ENCODE data around the gene SMIM17.

Gene SMIM17

DNA sequence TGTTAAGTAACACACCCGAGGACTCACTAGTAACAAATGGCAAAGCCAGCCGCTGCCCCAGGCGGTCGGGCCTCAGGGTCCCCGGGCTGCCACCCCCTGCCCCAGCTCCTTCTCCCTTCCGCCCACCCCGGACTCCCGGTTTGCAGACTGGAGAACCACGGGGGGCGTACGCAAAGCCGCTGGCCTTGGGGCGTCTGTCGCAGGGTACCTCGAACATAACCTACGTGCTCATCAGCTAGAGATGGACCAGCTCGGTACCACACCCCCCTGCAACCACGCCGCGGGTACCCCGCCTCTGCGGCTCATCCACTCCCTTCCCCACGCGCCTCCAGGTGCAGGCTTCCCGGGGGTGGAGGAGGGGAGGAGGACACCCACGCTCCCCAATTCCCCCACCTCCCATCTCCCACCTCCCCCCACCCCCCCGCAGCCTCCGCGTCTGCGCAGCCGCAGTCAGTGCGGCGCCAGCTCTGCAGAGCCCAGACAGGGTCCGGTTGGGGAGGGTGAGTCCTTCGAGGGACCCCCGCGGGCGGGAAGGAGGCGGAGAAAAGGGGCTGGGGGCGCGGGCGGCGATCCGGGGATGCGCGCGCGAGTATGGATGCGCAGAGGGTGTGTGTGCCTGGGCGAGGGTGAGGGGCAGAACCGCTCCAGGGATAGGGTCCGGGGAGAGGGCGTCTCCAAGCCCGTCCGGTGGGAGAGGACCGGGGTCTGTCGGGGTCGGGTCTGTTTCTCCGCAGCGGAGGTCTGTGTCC lies at the start of gene SMIM17:
SMIM17 (plus strand) TSS at position 449 of the 749 bp plus-strand sequence. CDS start 2,509 bp downstream, outside the sequence.
- ChIA-PET POLR2A (no interaction called here), CTCF (no interaction called here)
- no peak for DNase-seq (ENCODE audit: extremely low spot score)
- TF ChIP-seq HDGF (IDR thresholded peaks at IDR 0.05; ENCODE audit: borderline replicate concordance) = no peak
- no peak for TF ChIP-seq BHLHE40 (IDR thresholded peaks at IDR 0.05; ENCODE audit: borderline replicate concordance)
- TF ChIP-seq LEF1 (IDR thresholded peaks at IDR 0.05; ENCODE audit: borderline replicate concordance) = no peak
- TF ChIP-seq ARNT (IDR thresholded peaks at IDR 0.05) = no peak
- TF ChIP-seq FOXA1 (IDR thresholded peaks at IDR 0.05) = no peak
- no peak for TF ChIP-seq ELF4 (IDR thresholded peaks at IDR 0.05)
- no peak for TF ChIP-seq FOXK2 (IDR thresholded peaks at IDR 0.05)
- TF ChIP-seq, protein P1, sequence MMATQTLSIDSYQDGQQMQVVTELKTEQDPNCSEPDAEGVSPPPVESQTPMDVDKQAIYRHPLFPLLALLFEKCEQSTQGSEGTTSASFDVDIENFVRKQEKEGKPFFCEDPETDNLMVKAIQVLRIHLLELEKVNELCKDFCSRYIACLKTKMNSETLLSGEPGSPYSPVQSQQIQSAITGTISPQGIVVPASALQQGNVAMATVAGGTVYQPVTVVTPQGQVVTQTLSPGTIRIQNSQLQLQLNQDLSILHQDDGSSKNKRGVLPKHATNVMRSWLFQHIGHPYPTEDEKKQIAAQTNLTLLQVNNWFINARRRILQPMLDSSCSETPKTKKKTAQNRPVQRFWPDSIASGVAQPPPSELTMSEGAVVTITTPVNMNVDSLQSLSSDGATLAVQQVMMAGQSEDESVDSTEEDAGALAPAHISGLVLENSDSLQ (IDR thresholded peaks at IDR 0.05) = no peak
- TF ChIP-seq L3MBTL2 (conservative IDR thresholded peaks at IDR 0.05) = no peak
- no peak for TF ChIP-seq SUZ12 (IDR thresholded peaks at IDR 0.05)
- no peak for TF ChIP-seq SP1 (IDR thresholded peaks at IDR 0.05)
- no peak for TF ChIP-seq NFRKB (IDR thresholded peaks at IDR 0.05)
- no peak for TF ChIP-seq FOXM1 (IDR thresholded peaks at IDR 0.05; ENCODE audit: borderline replicate concordance)
- no peak for TF ChIP-seq CTBP1 (IDR thresholded peaks at IDR 0.05; ENCODE audit: borderline replicate concordance)
- TF ChIP-seq ZNF384 (IDR thresholded peaks at IDR 0.05) = no peak
- TF ChIP-seq TARDBP (IDR thresholded peaks at IDR 0.05) = no peak

DNA sequence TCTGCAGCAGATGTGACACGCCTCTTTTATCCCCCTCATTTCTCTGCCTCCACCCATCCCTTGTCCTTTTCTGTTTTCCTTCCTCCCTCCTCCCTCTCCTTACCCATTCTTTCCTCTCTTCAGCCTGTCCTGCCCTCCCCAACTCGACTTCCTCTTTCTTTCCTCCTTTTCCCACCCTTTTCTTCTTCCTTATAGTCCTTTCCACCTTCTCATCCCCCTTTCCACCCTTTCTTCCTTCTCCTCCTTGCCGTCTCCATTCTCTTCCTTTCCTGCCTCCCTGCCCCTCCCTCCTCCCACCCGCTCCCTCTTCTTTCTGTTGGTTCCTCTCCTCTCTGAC lies 48.5 kb upstream of the SMIM17 start:
- ChIA-PET POLR2A (interaction anchor here (1.0 kb wide), 3 partner anchors 8 to 191 kb away, joined by 3 to 4 read pairs (median 4); partner anchors contain the start of gene ZFP28), CTCF (no interaction called here)
- TF ChIP-seq ZNF384 (IDR thresholded peaks at IDR 0.05) (no peak), HDGF (IDR thresholded peaks at IDR 0.05; ENCODE audit: borderline replicate concordance) (no peak), FOXA1 (IDR thresholded peaks at IDR 0.05) (no peak), CTBP1 (IDR thresholded peaks at IDR 0.05; ENCODE audit: borderline replicate concordance) (no peak), ARNT (IDR thresholded peaks at IDR 0.05) (no peak), L3MBTL2 (conservative IDR thresholded peaks at IDR 0.05) (no peak), NFRKB (IDR thresholded peaks at IDR 0.05) (no peak), TARDBP (IDR thresholded peaks at IDR 0.05) (no peak), ELF4 (IDR thresholded peaks at IDR 0.05) (no peak), BHLHE40 (IDR thresholded peaks at IDR 0.05; ENCODE audit: borderline replicate concordance) (no peak)
- TF ChIP-seq, protein P1 (IDR thresholded peaks at IDR 0.05) = no peak

DNA sequence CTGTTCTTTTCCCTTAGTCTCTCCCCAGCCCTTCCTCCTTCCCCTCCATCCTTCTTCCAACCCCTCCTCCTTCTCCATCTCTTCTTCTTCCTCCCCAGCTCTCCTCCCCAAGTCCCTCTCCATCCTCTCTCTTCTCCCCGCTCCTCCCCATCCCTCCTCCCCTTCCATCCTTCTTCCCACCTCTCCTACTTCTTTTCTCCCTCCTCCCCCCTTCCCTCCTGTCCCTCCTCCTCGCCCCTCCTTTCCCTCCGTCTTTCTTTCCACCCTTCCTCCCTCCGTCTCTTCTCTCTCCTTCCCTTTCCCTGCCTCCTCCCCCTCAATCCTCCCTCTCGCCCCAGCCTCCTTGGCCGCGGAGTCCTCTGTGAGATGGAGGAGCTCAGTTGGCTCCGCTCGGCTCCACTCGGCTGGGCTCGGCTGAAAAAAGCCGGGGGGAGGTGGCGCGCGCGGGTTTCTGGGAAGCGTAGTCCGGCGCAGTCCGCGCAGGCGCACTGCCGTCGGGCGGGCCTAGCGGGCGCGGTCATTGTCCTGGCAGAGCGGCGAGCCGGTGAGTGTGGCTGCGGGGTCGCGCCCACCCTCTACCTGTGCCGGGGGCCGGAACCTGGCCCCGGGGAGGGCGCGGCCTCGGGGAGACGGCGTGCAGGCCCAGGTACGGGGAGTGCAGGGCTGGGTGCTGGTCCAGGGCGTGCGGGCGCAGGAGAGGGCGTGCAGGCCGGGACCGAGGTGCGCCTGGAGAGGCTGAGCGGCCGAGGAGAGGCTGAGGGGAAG lies 48.0 kb upstream of the SMIM17 start, which contains the start of gene ZNF71:
ZNF71 (plus strand) TSS at position 520 of the 765 bp plus-strand sequence. CDS start 6,257 bp downstream, outside the sequence.
- peak; percentile 94 for DNase-seq (ENCODE audit: extremely low spot score)
- TF ChIP-seq L3MBTL2 (conservative IDR thresholded peaks at IDR 0.05) (0 out of 2 replicates have a peak, but pooled peaks have one; percentile 17), SUZ12 (IDR thresholded peaks at IDR 0.05) (no peak)
- TF ChIP-seq, protein P1 (IDR thresholded peaks at IDR 0.05) = peak; percentile 56; the same call in 1 of the 2 replicates
- ChIA-PET CTCF (no interaction called here), POLR2A (interaction anchor here (1.0 to 1.1 kb wide), 4 partner anchors 9 to 191 kb away, joined by 3 to 4 read pairs (median 4); partner anchors contain the start of gene ZFP28)

More for the DNA sequence above, 48.5 kb upstream of the SMIM17 start:
- DNase-seq (ENCODE audit: extremely low spot score) = no peak

DNA sequence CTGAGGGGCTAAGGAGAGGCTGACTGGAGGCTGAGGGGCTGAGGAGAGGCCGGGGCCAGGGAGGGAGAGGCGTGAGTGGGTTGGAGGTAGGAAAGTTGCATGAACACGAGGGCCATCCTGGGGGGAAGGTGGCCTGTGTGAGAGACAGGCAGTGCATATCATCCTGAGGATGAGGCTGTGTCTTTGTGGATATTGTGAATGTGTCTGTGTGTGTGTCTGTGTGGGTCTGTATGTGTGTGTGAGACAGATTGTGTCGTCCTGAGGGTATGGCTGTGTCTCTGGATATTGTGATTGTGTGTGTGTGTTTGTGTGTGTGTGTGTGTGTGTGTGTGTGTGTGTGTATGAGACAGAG lies 47.4 kb upstream of the SMIM17 start:
- CTCF ChIA-PET = no interaction called here
- TF ChIP-seq L3MBTL2 (conservative IDR thresholded peaks at IDR 0.05) = 0 out of 2 replicates have a peak, but pooled peaks have one; percentile 4
- no peak for TF ChIP-seq LEF1 (IDR thresholded peaks at IDR 0.05; ENCODE audit: borderline replicate concordance)
- no peak for TF ChIP-seq SP1 (IDR thresholded peaks at IDR 0.05)
- no peak for TF ChIP-seq BHLHE40 (IDR thresholded peaks at IDR 0.05; ENCODE audit: borderline replicate concordance)
- TF ChIP-seq HDGF (IDR thresholded peaks at IDR 0.05; ENCODE audit: borderline replicate concordance) = no peak
- no peak for DNase-seq (ENCODE audit: extremely low spot score)
- POLR2A ChIA-PET = interaction anchor here (1.0 to 1.1 kb wide), 4 partner anchors 9 to 192 kb away, joined by 3 to 4 read pairs (median 4); partner anchors contain the start of gene ZFP28

DNA sequence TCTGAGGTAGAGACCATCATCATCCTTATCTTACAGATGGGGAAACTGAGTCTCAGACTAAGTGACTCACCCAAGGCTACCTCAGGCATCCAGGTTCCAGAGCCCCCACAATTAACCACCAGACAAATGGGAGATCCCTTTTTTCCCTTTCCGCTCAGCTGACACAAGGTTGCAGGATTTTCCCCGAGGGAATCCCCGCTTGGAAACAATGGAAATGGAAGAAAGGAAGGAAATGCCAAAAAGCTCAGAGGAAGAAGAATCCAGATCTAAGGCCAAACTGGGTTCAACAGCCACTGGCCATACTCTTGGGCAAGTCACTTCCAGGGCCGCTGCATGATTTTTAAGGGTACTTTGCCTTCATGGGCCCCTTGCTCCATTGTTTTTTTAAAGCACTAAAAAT lies 46.3 kb upstream of the SMIM17 start:
- CTCF ChIA-PET = no interaction called here
- DNase-seq (ENCODE audit: extremely low spot score) = no peak
- TF ChIP-seq, protein P1 (IDR thresholded peaks at IDR 0.05) = no peak
- TF ChIP-seq ARNT (IDR thresholded peaks at IDR 0.05) (no peak), ELF4 (IDR thresholded peaks at IDR 0.05) (no peak), TARDBP (IDR thresholded peaks at IDR 0.05) (no peak), HDGF (IDR thresholded peaks at IDR 0.05; ENCODE audit: borderline replicate concordance) (no peak), SUZ12 (IDR thresholded peaks at IDR 0.05) (no peak), SP1 (IDR thresholded peaks at IDR 0.05) (no peak), FOXM1 (IDR thresholded peaks at IDR 0.05; ENCODE audit: borderline replicate concordance) (no peak), LEF1 (IDR thresholded peaks at IDR 0.05; ENCODE audit: borderline replicate concordance) (no peak), ZNF384 (IDR thresholded peaks at IDR 0.05) (no peak)
- POLR2A ChIA-PET = no interaction called here

Measured in HEK293T (cell line).